CD14-positive monocyte (primary cell): ENCODE measurements around the gene SARS1. TPM values are rescaled to one million over a fixed set of nuclear protein-coding genes. Genes with fewer than 3 reads are reported as not detected.

ENCODE experiments used
- DNase-seq, 3 donors: peaks; one replicate each; pipeline ENCODE4 v3.0.0-alpha.2; 2011 to 2022
- H2AFZ ChIP-seq: 2 replicates; pipeline ENCODE4 v1.6.0; 2012; ENCODE audit warnings: mild to moderate bottlenecking, low read depth, low read length, inconsistent platforms; ENCODE audit not compliant: insufficient read depth, poor library complexity, severe bottlenecking
- H3K27ac ChIP-seq, 2 donors: 1 replicate in 1 of 2; 2 replicates in 1 of 2; pipeline ENCODE4 v1.5.1; 2012 to 2013; ENCODE audit warnings: low read length in 2 of 2, control low read depth in 1 of 2, inconsistent platforms in 1 of 2, low read depth in 1 of 2, mild to moderate bottlenecking in 1 of 2
- H3K27me3 ChIP-seq, 2 donors: one replicate each; pipeline versions ENCODE4 v1.6.0 to v1.6.1; 2011 to 2013; ENCODE audit warnings: low read length in 2 of 2; ENCODE audit not compliant: control insufficient read depth in 2 of 2, insufficient read depth in 2 of 2
- H3K36me3 ChIP-seq, 2 donors: replicated peaks in 1 of 2; 1 replicate in 1 of 2; 2 replicates in 1 of 2; pipeline versions ENCODE4 v1.5.1 to v1.6.1; 2012 to 2013; ENCODE audit warnings: low read length in 2 of 2, control low read depth in 1 of 2, inconsistent platforms in 1 of 2, mild to moderate bottlenecking in 1 of 2; ENCODE audit not compliant: insufficient read depth in 2 of 2, control insufficient read depth in 1 of 2
- H3K4me1 ChIP-seq, 2 donors: 1 replicate in 1 of 2; 2 replicates in 1 of 2; pipeline versions ENCODE4 v1.5.1 to v1.6.1; 2012 to 2013; ENCODE audit warnings: low read length in 2 of 2, control low read depth in 1 of 2, inconsistent platforms in 1 of 2, mild to moderate bottlenecking in 1 of 2, moderate library complexity in 1 of 2; ENCODE audit not compliant: insufficient read depth in 2 of 2, control insufficient read depth in 1 of 2
- H3K4me2 ChIP-seq: replicated peaks from 2 replicates; pipeline ENCODE3; 2012; ENCODE audit warnings: low read length, moderate library complexity, mild to moderate bottlenecking; ENCODE audit not compliant: poor library complexity, severe bottlenecking; ENCODE audit errors: extremely low read depth
- H3K4me3 ChIP-seq, 3 experiments: fragments of 200-600 bp in 1 of 3; sonication (generic) in 1 of 3; replicated peaks in 1 of 3; 1 replicate in 2 of 3; 2 replicates in 1 of 3; pipeline ENCODE4 v1.5.1; 2011 to 2013; ENCODE audit warnings: low read length in 3 of 3, mild to moderate bottlenecking in 3 of 3, control low read depth in 2 of 3, low read depth in 2 of 3, inconsistent platforms in 1 of 3, moderate library complexity in 1 of 3
- H3K79me2 ChIP-seq: 2 replicates; pipeline ENCODE4 v1.6.0; 2012; ENCODE audit warnings: mild to moderate bottlenecking, control low read depth, inconsistent platforms, low read length, moderate library complexity; ENCODE audit not compliant: insufficient read depth
- H3K9ac ChIP-seq: 2 replicates; pipeline ENCODE4 v1.6.0; 2017; ENCODE audit warnings: low read length, mild to moderate bottlenecking; ENCODE audit not compliant: insufficient read depth, poor library complexity, severe bottlenecking
- H3K9me3 ChIP-seq, 2 donors: replicated peaks in 1 of 2; 1 replicate in 1 of 2; 2 replicates in 1 of 2; pipeline versions ENCODE4 v1.5.1 to v1.6.1; 2012 to 2013; ENCODE audit warnings: low read length in 2 of 2, control low read depth in 1 of 2; ENCODE audit not compliant: control insufficient read depth in 1 of 2, insufficient read depth in 1 of 2
- H4K20me1 ChIP-seq: 2 replicates; pipeline ENCODE4 v1.6.0; 2012; ENCODE audit warnings: mild to moderate bottlenecking, low read length, control low read depth, moderate library complexity; ENCODE audit not compliant: insufficient read depth
- H3K27ac Mint-ChIP-seq, 7 donors: one replicate each; pipeline ENCODE4 v1.8.0; 2020; ENCODE audit warnings: mild to moderate bottlenecking in 7 of 7, mixed read lengths in 7 of 7, moderate library complexity in 6 of 7, inconsistent platforms in 2 of 7
- H3K27me3 Mint-ChIP-seq, 3 donors: one replicate each; pipeline ENCODE4 v1.8.0; 2021 to 2022; ENCODE audit warnings: low read depth in 3 of 3, mild to moderate bottlenecking in 3 of 3, mixed read lengths in 3 of 3, moderate library complexity in 3 of 3, inconsistent platforms in 1 of 3
- H3K36me3 Mint-ChIP-seq, 2 donors: one replicate each; pipeline ENCODE4 v1.8.0; 2020; ENCODE audit warnings: mixed read lengths in 2 of 2, inconsistent platforms in 1 of 2, mild to moderate bottlenecking in 1 of 2
- H3K4me1 Mint-ChIP-seq: one replicate; pipeline ENCODE4 v1.8.0; 2020; ENCODE audit warnings: mild to moderate bottlenecking, mixed read lengths
- H3K4me3 Mint-ChIP-seq, 2 donors: one replicate each; pipeline ENCODE4 v1.8.0; 2020; ENCODE audit warnings: mild to moderate bottlenecking in 2 of 2, mixed read lengths in 2 of 2, moderate library complexity in 1 of 2
- H3K9me3 Mint-ChIP-seq, 7 donors: one replicate each; pipeline ENCODE4 v1.8.0; 2020 to 2022; ENCODE audit warnings: mixed read lengths in 7 of 7, mild to moderate bottlenecking in 6 of 7, moderate library complexity in 6 of 7, inconsistent platforms in 2 of 7
- CTCF ChIP-seq: fragments of 200-600 bp; IDR thresholded peaks from one replicate; pipeline ENCODE4 v1.8.0; 2022; ENCODE audit warnings: antibody characterized with exemption, mild to moderate bottlenecking
- WGBS: methylation state at CpG from one replicate; pipeline ENCODE4 v1.1.5; 2013; ENCODE audit warnings: missing lambda C conversion rate; ENCODE audit not compliant: insufficient coverage; 5-methylcytosine and 5-hydroxymethylcytosine counted together
- intact Hi-C, 2 donors: fragments of 100-400 bp; cut with micrococcal nuclease; formaldehyde crosslinking; loops; one replicate each; pipeline versions ENCODE4 v1.15.0 to v1.15.1; 2023
- polyA plus RNA-seq, 3 donors: library from polyadenylated mRNA; depleted of rRNA in 1 of 3; unstranded in 2 of 3; stranded (reverse) in 1 of 3; fragments of 300-500 nt in 2 of 3; fragments of >200 nt in 1 of 3; fragmentation: Illumina TruSeq in 2 of 3; gene quantifications; 1 replicate in 2 of 3; 2 replicates in 1 of 3; pipeline ENCODE4 v1.2.3, GENCODE V29; 2012 to 2021

SARS1 gene
- polyA plus RNA-seq, 3 donors, result 70.1 to 107 (median 99.1) TPM

DNA sequence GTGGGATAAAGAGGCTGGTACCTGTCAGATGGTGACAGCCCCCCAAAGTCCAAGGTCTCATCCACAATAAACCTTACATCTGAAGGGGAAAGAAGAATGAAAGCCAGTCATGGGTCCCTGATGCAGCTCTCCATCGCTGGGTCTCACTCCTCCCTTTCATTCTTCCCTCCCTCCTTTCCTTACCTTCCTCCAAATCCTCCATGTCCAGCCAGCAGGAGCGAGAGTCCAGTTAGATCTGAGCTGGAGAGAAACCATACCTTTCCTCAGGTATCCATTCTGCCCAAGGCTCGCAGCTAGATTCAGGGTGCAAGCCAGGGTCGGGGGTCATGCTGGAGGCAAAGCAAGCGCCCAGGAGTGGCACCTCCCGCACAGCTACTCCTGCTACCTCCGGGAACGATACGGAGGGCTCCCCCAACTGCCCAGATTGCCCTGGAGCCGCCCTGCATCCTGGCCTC is 68.8 kb downstream of the SARS1 start:
- no peaks in the 10 kb centered on the region for H3K27me3 ChIP-seq
- peak overlapping the region; percentile 82 to 85 for H3K27ac ChIP-seq
- H3K27me3 Mint-ChIP-seq, result no peaks in the 10 kb centered on the region
- peak overlapping the region; percentile 97 to 100 for H3K4me3 Mint-ChIP-seq
- intact Hi-C loops, result loop anchor here in 1 of 2 donors (2.0 kb wide), 1 partner anchor 114 kb away; the partner anchor contains the start of gene SORT1
- H3K36me3 Mint-ChIP-seq, result peaks cover 14 to 17% of the 10 kb centered on the region in 2 donors
- H3K27ac Mint-ChIP-seq, result peak overlapping the region; percentile 87 to 97 (median 95)
- H2AFZ ChIP-seq, result peak overlapping the region; percentile 94
- peaks cover 0 to 2% (median 0%) of the 10 kb centered on the region in 7 donors for H3K9me3 Mint-ChIP-seq
- H3K9me3 ChIP-seq, result no peaks in the 10 kb centered on the region
- H3K4me1 ChIP-seq, result peaks cover 40 to 42% of the 10 kb centered on the region in 2 donors
- H3K4me1 Mint-ChIP-seq, result peaks cover 44% of the 10 kb centered on the region
- peak overlapping the region; percentile 61 to 87 (median 77) for H3K4me3 ChIP-seq
- DNase-seq, result no peak
- H3K79me2 ChIP-seq, result peaks cover 31% of the 10 kb centered on the region
- H4K20me1 ChIP-seq, result no peaks in the 10 kb centered on the region
- peaks cover 7 to 25% of the 10 kb centered on the region in 2 donors for H3K36me3 ChIP-seq
- no peak for TF ChIP-seq CTCF
- H3K9ac ChIP-seq, result peak overlapping the region; percentile 59
- WGBS, result 25% methylated on average over 9 of the region's 10 CpGs
- H3K4me2 ChIP-seq, result peak overlapping the region; percentile 81

GRCh38 chr1:109282952-109283747 is 69.4 kb downstream of the SARS1 start, which contains the start of gene PSRC1:
TSS of gene PSRC1 (minus strand) at chr1:109283145.
- H3K9ac ChIP-seq, result peak within 1 kb of the TSS; percentile 59
- intact Hi-C loops, result loop anchor here in 1 of 2 donors (2.0 kb wide), 1 partner anchor 114 kb away; the partner anchor contains the start of gene SORT1

More at GRCh38 chr1:109282952-109283747, 69.4 kb downstream of the SARS1 start, which contains the start of gene PSRC1:
- peak within 1 kb of the TSS; percentile 82 to 85 for H3K27ac ChIP-seq
- TF ChIP-seq CTCF, result peak; percentile 71
- H3K4me1 ChIP-seq, result peaks cover 39 to 42% of the 10 kb centered on the region in 2 donors
- DNase-seq, result peak; percentile 79 to 86 (median 81)
- H3K27ac Mint-ChIP-seq, result peak within 1 kb of the TSS; percentile 87 to 97 (median 95)
- no peaks in the 10 kb centered on the region for H3K27me3 ChIP-seq
- peaks cover 7 to 22% of the 10 kb centered on the region in 2 donors for H3K36me3 ChIP-seq
- H3K9me3 ChIP-seq, result no peaks in the 10 kb centered on the region
- H3K9me3 Mint-ChIP-seq, result peaks cover 0 to 2% (median 0%) of the 10 kb centered on the region in 7 donors
- peaks cover 42% of the 10 kb centered on the region for H3K4me1 Mint-ChIP-seq
- peak within 1 kb of the TSS; percentile 81 for H3K4me2 ChIP-seq
- H3K79me2 ChIP-seq, result peaks cover 31% of the 10 kb centered on the region
- no peaks in the 10 kb centered on the region for H3K27me3 Mint-ChIP-seq
- no peaks in the 10 kb centered on the region for H4K20me1 ChIP-seq
- peaks cover 14 to 17% of the 10 kb centered on the region in 2 donors for H3K36me3 Mint-ChIP-seq
- under 1% methylated on average over 48 of the region's 56 CpGs for WGBS
- H2AFZ ChIP-seq, result peak within 1 kb of the TSS; percentile 94
- peak within 1 kb of the TSS; percentile 61 to 87 (median 77) for H3K4me3 ChIP-seq
- peak within 1 kb of the TSS; percentile 97 to 100 for H3K4me3 Mint-ChIP-seq
